ENCODE results near the gene SCARF2.

GRCh38 chr22:20449819-20450550 lies 12.4 kb upstream of the SCARF2 start:
- TF ChIP-seq NR2C2 (CRISPR knock-in tag; IDR thresholded peaks at IDR 0.05), result no peak
- TF ChIP-seq, protein P1, sequence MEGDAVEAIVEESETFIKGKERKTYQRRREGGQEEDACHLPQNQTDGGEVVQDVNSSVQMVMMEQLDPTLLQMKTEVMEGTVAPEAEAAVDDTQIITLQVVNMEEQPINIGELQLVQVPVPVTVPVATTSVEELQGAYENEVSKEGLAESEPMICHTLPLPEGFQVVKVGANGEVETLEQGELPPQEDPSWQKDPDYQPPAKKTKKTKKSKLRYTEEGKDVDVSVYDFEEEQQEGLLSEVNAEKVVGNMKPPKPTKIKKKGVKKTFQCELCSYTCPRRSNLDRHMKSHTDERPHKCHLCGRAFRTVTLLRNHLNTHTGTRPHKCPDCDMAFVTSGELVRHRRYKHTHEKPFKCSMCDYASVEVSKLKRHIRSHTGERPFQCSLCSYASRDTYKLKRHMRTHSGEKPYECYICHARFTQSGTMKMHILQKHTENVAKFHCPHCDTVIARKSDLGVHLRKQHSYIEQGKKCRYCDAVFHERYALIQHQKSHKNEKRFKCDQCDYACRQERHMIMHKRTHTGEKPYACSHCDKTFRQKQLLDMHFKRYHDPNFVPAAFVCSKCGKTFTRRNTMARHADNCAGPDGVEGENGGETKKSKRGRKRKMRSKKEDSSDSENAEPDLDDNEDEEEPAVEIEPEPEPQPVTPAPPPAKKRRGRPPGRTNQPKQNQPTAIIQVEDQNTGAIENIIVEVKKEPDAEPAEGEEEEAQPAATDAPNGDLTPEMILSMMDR (IDR thresholded peaks at IDR 0.05), result no peak
- TF ChIP-seq, protein P2, sequence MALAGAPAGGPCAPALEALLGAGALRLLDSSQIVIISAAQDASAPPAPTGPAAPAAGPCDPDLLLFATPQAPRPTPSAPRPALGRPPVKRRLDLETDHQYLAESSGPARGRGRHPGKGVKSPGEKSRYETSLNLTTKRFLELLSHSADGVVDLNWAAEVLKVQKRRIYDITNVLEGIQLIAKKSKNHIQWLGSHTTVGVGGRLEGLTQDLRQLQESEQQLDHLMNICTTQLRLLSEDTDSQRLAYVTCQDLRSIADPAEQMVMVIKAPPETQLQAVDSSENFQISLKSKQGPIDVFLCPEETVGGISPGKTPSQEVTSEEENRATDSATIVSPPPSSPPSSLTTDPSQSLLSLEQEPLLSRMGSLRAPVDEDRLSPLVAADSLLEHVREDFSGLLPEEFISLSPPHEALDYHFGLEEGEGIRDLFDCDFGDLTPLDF (CRISPR knock-in tag; IDR thresholded peaks at IDR 0.05), result no peak
- TF ChIP-seq ELF4 (CRISPR knock-in tag; IDR thresholded peaks at IDR 0.05; ENCODE audit: low read depth), result no peak

Data from WTC11 (cell line).